ENCODE results near the gene CUTA. TPM values are rescaled to one million over a fixed set of nuclear protein-coding genes. Genes with fewer than 3 reads are reported as not detected.
A peak's percentile ranks its signal among the peaks of the same experiment; 100 is the strongest.
"Not testable (repeated sequence)": the region's sequence is repeated elsewhere in the genome, so short reads cannot be mapped to it uniquely, and the experiment has no call there.

The CUTA gene
- total RNA-seq, 1 experiment from 2014 or later: 158 TPM

GRCh38 chr6:33416386-33417127, 1.4 kb downstream of the CUTA start:
- Histone ChIP-seq H3K4me3 (peak overlapping the region; percentile 60), H3K36me3 (peaks cover 13% of the 10 kb centered on the region), H3K27me3 (no peaks in the 10 kb centered on the region), H3K9me3 (no peaks in the 10 kb centered on the region)
- DNase-seq: no peak

- Histone ChIP-seq H3K4me3 (no peak overlapping the region), H3K36me3 (peaks cover 13% of the 10 kb centered on the region), H3K9me3 (no peaks in the 10 kb centered on the region), H3K27me3 (no peaks in the 10 kb centered on the region)
- DNase-seq: no peak
Measured at GRCh38 chr6:33415831-33416230, 2.1 kb downstream of the CUTA start.

GRCh38 chr6:33414592-33415271, 3.2 kb downstream of the CUTA start:
- no peaks in the 10 kb centered on the region for H3K9me3 ChIP-seq
- peaks cover 13% of the 10 kb centered on the region for H3K36me3 ChIP-seq
- H3K4me3 ChIP-seq: no peak overlapping the region
- no peaks in the 10 kb centered on the region for H3K27me3 ChIP-seq
- no peak for DNase-seq

GRCh38 chr6:33413241-33414120, 4.4 kb downstream of the CUTA start:
- H3K4me3 ChIP-seq: no peak overlapping the region
- H3K27me3 ChIP-seq: no peaks in the 10 kb centered on the region
- H3K9me3 ChIP-seq: no peaks in the 10 kb centered on the region
- peaks cover 13% of the 10 kb centered on the region for H3K36me3 ChIP-seq
- no peak for DNase-seq

- H3K4me3 ChIP-seq: no peak overlapping the region
- peaks cover 15% of the 10 kb centered on the region for H3K36me3 ChIP-seq
- H3K9me3 ChIP-seq: no peaks in the 10 kb centered on the region
- no peak for DNase-seq
- no peaks in the 10 kb centered on the region for H3K27me3 ChIP-seq
Measured at GRCh38 chr6:33412140-33413009, 5.5 kb downstream of the CUTA start.

GRCh38 chr6:33411632-33412005, 6.3 kb downstream of the CUTA start:
- Histone ChIP-seq H3K27me3 (no peaks in the 10 kb centered on the region), H3K36me3 (peaks cover 15% of the 10 kb centered on the region), H3K4me3 (peak overlapping the region; percentile 61), H3K9me3 (no peaks in the 10 kb centered on the region)
- no peak for DNase-seq

- Histone ChIP-seq H3K36me3 (peaks cover 15% of the 10 kb centered on the region), H3K27me3 (no peaks in the 10 kb centered on the region), H3K9me3 (no peaks in the 10 kb centered on the region), H3K4me3 (peak within 1 kb of the TSS; percentile 61)
- DNase-seq: peak; percentile 70
Measured at GRCh38 chr6:33410711-33411631, 6.9 kb downstream of the CUTA start, which contains the start of gene PHF1. Gene PHF1 (plus strand): TSS chr6:33411014. CDS start chr6:33412264, 1,250 bp downstream.

GRCh38 chr6:33410050-33410710, 7.7 kb downstream of the CUTA start:
- Histone ChIP-seq H3K4me3 (peak overlapping the region; percentile 61), H3K27me3 (no peaks in the 10 kb centered on the region), H3K36me3 (peaks cover 9% of the 10 kb centered on the region), H3K9me3 (no peaks in the 10 kb centered on the region)
- DNase-seq: peak; percentile 96

GRCh38 chr6:33407132-33407718, 10.7 kb downstream of the CUTA start:
- DNase-seq: no peak
- Histone ChIP-seq H3K9me3 (no peaks in the 10 kb centered on the region), H3K36me3 (peaks cover 24% of the 10 kb centered on the region), H3K4me3 (no peak overlapping the region), H3K27me3 (no peaks in the 10 kb centered on the region)

- Histone ChIP-seq H3K4me3 (no peak overlapping the region), H3K27me3 (no peaks in the 10 kb centered on the region), H3K36me3 (peaks cover 26% of the 10 kb centered on the region), H3K9me3 (no peaks in the 10 kb centered on the region)
- DNase-seq: no peak
Measured at GRCh38 chr6:33406126-33406525, 11.8 kb downstream of the CUTA start.

GRCh38 chr6:33405386-33405940, 12.4 kb downstream of the CUTA start:
- no peaks in the 10 kb centered on the region for H3K27me3 ChIP-seq
- DNase-seq: no peak
- H3K9me3 ChIP-seq: no peaks in the 10 kb centered on the region
- no peak overlapping the region for H3K4me3 ChIP-seq
- peaks cover 29% of the 10 kb centered on the region for H3K36me3 ChIP-seq

GRCh38 chr6:33404884-33405283, 13.0 kb downstream of the CUTA start:
- H3K36me3 ChIP-seq: peaks cover 29% of the 10 kb centered on the region
- DNase-seq: no peak
- H3K27me3 ChIP-seq: no peaks in the 10 kb centered on the region
- H3K9me3 ChIP-seq: no peaks in the 10 kb centered on the region
- no peak overlapping the region for H3K4me3 ChIP-seq

- not testable (repeated sequence) for H3K4me3 ChIP-seq, H3K9me3 ChIP-seq, H3K27me3 ChIP-seq, DNase-seq
- H3K36me3 ChIP-seq: peaks cover 35% of the 10 kb centered on the region
Measured at GRCh38 chr6:33399881-33400280, 18.0 kb downstream of the CUTA start.

GRCh38 chr6:33398601-33399000, 19.3 kb downstream of the CUTA start:
- DNase-seq, H3K27me3 ChIP-seq, H3K9me3 ChIP-seq, H3K4me3 ChIP-seq: not testable (repeated sequence)
- H3K36me3 ChIP-seq: peaks cover 24% of the 10 kb centered on the region

Measured in MG63 (cell line).